GM21528 (cell line): ENCODE data around the gene TTYH3.
A peak's percentile ranks its signal among the peaks of the same experiment; 100 is the strongest.
"Not testable (repeated sequence)": the region's sequence is repeated elsewhere in the genome, so short reads cannot be mapped to it uniquely, and the experiment has no call there.

ENCODE experiments used
- ATAC-seq: cut with Tn5 transposase; IDR thresholded peaks from one replicate; pipeline ENCODE4 v1.9.1; 2021; ENCODE audit warnings: mild to moderate bottlenecking, moderate library complexity; ENCODE audit not compliant: unreplicated experiment, low FRiP score

TTYH3 gene

GRCh38 chr7:2631946-2632732 is at the start of gene TTYH3:
Gene TTYH3, plus strand, starts transcription at chr7:2631986. Its CDS starts 170 bp downstream, at chr7:2632156.
- peak; percentile 33 for ATAC-seq

GRCh38 chr7:2582006-2582735 is 49.6 kb upstream of the TTYH3 start:
- ATAC-seq = no peak

DNA sequence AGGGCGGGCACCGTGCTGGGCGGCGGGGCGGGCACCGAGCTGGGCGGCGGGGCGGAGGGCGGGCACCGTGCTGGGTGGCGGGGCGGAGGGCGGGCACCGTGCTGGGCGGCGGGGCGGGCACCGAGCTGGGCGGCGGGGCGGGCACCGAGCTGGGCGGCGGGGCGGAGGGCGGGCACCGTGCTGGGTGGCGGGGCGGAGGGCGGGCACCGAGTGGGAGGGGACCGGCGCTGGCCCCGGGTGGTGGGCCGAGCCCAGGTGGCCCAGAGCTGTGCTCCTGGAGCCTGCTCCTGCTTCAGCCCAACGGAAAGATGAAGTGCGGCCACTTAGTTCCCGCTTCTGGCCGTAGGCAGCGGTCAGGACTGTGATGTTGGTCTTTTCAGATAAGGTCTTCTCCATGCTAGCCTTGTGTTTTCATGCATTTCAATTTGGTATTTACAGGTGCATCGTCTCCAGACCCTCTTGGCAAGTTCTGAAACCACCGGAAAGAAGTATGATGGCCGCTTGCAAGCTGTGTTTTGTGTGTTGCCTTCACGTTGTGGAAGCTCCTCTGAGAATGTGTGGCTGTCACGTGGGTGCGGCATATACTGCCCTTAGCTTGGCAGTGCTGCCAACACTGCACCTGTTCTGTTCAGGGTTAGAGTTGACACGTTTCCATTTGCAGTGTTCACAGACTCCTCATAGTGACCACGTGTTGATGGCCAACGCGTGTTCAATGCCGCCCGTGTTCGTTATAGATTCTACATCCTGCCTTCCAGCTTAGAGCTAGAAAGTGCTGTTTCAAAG is 47.8 kb upstream of the TTYH3 start:
- ATAC-seq = no peak

DNA sequence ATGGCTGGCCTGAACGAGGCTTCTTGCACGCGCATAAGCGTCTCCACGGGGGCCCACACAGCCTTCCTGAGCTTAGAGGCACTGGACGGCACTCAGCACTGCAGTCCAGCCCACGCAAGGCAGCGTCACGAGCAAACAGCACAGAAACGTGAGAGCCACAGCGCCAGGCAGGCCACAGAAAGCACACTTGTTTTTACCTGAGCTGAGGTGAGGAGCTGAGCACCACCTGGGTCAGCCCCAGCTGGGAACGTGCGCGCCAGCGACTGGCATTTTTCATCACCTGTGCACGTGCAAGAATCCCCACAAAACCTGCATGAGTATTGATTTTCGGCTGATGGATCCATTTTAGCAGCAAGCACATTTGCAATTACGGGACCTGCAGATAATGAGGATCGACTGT is 46.3 kb upstream of the TTYH3 start:
- ATAC-seq = no peak

- no peak for ATAC-seq
These were observed 45.3 kb upstream of the TTYH3 start for GRCh38 chr7:2586326-2587020.

DNA sequence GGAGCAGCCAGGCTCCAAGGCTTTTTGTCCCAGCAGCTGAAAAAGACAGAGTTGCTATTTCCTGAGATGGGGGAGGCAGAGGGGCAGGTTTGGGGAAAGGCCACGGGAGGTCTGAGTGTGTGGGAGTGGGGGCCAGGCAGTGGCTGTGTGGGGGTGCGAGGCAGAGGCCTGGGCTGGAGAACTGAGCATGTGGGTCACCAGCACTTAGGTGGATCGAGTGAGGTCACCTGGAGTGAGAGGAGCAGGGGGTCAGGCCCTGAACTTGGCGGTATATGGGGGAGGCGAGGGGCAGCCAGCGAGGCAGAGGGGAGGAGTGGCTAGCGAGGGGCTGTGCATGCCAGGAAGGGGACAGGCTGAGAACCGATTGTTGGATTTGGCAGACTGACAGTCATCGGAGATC is 44.7 kb upstream of the TTYH3 start:
- ATAC-seq = no peak

DNA sequence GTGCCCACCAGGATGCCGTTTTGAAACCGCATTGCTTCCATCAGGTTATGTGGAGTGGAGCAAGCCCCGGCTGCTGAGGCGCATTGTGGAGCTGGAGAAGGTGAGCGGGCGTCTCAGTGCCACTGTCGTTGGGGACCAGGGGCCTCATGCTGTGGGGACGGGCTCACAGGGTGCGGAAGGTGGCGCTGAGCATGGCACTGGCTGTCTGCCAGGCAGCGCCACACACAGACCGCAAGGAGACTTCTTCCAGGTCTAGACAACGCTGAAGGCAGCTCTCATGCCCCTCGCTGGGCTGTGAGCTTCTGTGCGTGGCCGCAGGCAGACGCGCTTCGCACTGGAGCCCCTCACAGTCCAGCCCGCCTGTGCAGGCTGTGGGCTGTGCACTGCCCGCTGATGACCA is 44.0 kb upstream of the TTYH3 start:
- ATAC-seq = no peak

DNA sequence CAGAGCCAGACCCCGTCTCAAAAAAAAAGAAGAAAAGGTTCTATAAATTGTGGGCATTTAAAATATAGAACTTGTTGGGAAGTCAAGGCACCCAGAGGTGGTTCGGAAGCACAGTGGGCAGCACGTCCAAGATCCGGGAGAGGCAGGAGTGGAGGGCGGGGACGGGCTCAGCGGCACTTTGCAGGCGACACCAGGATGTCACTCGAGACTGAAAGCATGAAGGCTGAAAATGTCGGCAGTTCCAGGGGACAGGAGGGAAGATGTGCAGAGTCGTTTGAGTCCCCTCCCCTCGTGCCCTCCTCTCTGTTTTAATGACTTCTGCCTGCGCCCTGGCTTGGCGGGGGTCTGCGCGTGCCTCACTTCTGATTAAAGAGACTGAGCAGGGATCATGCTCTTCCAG is 42.4 kb upstream of the TTYH3 start:
- ATAC-seq = no peak

GRCh38 chr7:2589941-2590340 is 41.8 kb upstream of the TTYH3 start:
- not testable (repeated sequence) for ATAC-seq

- ATAC-seq = no peak
These were observed 39.4 kb upstream of the TTYH3 start for GRCh38 chr7:2592375-2592865.

GRCh38 chr7:2593036-2593727 is 38.6 kb upstream of the TTYH3 start:
- no peak for ATAC-seq

DNA sequence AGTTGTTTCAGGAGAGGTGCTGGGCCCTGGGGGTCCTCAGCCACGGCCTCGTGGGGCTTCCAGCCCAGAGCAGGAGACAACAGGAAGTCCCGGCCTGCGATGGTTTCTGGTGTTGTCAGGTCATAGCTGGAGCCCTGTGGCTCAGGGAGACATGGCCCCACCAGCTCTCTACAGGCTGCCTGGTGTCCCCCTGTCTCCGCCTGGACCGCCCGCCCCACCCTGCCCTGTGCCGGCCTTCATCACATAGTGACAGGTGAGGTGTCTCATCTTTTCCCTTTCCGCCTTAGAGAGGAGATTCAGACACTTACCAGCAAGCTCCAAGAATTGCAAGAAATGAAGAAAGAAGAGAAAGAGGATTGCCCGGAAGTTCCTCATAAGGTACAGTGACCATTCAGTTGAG is 37.2 kb upstream of the TTYH3 start:
- ATAC-seq = no peak

GRCh38 chr7:2595258-2595860 is 36.4 kb upstream of the TTYH3 start:
- ATAC-seq = no peak

GRCh38 chr7:2596464-2597272 is 35.1 kb upstream of the TTYH3 start:
- no peak for ATAC-seq

- ATAC-seq = no peak
These were observed 34.5 kb upstream of the TTYH3 start for GRCh38 chr7:2597273-2597640.

DNA sequence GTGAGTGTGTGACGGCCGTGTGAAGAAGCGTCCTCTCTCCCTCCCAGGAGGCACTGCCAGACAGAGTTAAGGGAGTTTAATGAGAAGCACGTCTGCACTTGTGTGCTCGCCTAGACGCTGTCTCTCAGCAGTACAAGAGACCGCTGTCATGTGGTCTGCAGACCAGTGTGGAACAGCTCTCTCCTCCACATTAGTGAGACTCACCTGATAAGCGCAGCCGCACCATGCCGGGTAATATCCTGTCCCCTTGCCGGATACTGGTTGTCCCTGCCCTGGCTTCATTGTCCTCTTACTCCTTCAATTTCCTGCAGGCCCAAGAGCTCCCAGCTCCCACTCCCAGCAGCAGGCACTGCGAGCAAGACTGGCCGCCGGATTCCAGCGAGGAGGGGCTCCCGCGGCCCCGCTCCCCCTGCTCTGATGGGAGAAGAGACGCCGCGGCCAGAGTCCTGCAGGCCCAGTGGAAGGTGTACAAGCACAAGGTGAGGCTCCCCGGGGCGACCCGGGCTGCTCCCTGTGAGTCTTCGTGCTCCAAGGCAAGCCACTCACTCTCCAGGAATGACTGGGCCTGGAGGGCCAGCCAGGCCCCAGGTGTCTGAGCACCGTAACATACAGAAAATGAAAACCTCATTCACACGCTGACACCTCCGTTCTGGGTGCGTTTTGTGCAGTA is 33.5 kb upstream of the TTYH3 start:
- no peak for ATAC-seq

GRCh38 chr7:2601065-2601464 is 30.7 kb upstream of the TTYH3 start:
- ATAC-seq = no peak

GRCh38 chr7:2601907-2602306 is 29.9 kb upstream of the TTYH3 start:
- ATAC-seq = no peak
